GM19438 (cell line): ENCODE data around the gene GDF7.

Source experiments
- ATAC-seq: cut with Tn5 transposase; IDR thresholded peaks from one replicate; pipeline ENCODE4 v1.9.1; 2021; ENCODE audit warnings: low read depth; ENCODE audit not compliant: unreplicated experiment

Gene GDF7

DNA sequence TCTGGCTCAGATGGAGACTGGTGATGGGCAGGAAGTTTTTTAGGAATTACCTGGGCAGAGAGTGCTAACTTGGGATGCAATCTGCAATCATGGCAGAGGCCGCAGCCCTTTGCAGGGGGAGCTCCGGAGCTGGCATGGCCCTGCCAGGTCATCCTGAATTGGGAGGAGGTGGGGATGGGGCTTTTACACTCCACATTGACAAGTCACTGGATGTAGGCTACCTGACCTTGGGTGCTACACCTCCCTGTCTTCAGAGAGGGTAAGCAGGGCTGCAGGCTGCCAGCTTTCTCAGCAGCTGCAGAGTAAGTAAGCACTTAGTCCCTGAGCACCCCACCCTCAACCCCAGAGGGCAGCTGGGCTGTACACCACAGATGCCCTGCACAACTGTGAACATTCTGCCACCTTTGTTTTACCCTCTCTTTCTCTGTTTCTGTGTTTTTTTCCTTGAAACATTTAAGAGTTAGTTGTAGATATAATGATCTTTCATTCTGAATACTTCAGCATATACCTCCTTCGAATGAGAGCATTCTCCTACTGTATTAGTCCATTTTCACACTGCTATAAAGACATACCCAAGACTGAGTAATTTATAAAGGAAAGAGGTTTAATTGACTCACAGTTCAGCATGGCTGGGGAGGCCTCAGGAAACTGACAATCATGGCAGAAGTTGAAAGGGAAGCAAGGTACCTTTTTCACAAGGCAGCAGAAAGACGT, 9.3 kb upstream of the GDF7 start:
- ATAC-seq: no peak

DNA sequence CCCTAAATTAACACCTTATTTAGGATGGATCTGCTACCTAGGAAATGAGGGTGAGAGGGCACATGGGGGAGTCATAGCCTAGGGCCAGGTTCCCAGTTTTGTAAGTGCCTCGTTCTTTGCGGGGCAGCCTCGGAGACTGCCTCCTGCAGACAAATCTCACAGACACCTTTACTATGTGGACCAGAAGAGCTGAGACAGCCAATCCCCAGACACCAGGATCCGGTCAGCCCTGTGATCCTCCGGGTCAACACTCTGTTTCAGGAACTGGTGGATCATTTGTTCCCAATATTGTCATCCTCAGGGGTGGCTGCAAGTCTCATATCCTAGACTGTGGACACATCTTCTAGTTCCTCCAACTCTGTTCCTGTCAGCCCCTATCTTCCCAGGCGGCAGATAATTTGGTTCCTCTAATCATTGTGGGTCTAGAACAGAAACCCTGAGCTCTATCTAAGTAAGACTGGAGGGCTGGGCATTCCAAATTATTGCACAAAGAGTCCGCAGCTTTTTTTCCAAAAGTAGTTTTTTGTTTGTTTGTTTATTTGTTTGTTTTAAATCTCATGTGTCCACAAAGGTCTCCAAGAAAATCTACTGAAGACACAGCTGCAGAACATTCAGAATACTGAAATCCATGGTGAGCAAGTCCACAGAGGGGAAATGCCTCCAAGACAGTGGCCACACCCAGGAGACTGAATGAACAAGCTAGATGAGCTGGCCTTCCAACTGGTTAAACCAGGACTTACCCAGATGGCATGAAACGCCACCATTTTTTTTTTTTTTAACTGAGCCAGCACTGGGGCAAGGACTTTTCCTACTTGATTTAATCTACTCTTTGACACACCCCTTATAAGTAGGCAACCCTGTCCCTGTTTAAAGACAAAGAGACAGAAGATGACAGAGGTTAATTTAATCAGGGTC, 6.2 kb upstream of the GDF7 start:
- ATAC-seq: no peak

DNA sequence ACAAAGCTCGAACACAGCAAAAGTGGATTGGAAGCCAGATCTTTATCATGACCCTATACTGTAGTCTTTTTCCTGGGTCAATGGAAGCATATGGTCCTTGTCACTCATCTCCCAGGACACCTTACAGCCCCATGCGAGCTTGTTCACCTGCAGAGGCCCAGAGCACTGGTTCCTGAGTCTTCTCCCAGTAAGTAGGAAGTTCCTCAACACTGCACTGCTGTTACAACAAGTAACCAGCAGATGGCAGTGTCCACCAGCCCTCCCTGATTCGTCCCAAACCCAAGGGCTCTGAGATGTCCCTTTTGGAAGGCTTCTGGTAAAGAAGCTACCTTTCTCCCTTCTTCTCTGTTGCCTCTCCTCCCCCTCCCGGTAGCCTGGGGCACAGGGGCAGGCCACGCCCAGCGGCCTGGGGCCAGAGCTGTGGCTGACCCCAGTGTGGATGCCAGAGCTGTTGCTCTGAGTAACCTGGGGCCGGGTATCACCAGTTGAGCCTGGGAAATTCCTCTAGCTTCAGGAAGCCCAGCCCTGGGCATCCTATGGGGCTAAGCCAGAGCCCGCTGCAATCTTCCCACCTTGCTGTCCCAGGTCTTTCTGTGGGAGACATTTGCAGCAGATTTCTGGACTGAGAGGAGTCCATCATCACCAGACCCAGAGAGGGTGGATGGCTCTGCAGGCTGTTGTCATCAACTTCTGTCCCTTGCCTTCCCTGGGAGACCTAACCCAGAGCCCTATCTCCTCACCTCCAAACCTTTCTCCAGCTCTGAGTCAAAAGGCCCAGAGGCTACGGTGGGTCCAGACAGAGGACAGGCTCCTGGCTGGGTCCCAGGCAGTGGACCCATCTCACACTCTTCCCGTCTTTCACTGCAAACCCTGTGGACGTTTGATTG, 5.3 kb upstream of the GDF7 start:
- ATAC-seq: no peak

DNA sequence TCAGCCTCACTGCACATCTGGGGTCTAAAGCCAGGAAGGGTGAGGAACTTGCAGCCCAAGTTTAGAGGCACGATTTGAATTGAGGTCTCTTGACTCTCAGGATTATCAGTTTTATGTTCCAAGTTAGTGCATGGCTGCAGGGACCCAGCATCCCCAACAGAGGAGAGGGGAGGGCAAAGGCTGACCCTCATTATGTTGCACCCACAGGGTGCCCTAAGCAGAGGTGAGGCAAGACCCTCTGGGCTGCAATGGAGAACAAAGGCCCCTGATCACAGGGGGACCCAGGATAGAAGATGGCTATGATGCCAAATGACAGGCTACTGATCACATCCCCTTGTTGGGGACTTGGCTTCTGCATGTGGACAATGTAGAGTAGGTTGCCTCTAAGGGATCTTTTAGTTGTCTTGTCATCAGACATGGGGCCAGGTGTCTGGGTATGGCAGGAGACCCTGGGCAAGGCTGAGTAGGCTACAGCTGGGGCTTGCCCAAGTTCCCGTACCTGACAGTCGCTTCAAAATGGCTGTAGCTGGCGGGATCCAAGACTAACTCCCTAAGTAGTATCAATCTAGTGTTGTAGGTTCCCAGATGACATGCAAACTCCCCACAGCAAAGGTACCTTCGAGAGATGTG, 4.5 kb upstream of the GDF7 start:
- ATAC-seq: no peak

DNA sequence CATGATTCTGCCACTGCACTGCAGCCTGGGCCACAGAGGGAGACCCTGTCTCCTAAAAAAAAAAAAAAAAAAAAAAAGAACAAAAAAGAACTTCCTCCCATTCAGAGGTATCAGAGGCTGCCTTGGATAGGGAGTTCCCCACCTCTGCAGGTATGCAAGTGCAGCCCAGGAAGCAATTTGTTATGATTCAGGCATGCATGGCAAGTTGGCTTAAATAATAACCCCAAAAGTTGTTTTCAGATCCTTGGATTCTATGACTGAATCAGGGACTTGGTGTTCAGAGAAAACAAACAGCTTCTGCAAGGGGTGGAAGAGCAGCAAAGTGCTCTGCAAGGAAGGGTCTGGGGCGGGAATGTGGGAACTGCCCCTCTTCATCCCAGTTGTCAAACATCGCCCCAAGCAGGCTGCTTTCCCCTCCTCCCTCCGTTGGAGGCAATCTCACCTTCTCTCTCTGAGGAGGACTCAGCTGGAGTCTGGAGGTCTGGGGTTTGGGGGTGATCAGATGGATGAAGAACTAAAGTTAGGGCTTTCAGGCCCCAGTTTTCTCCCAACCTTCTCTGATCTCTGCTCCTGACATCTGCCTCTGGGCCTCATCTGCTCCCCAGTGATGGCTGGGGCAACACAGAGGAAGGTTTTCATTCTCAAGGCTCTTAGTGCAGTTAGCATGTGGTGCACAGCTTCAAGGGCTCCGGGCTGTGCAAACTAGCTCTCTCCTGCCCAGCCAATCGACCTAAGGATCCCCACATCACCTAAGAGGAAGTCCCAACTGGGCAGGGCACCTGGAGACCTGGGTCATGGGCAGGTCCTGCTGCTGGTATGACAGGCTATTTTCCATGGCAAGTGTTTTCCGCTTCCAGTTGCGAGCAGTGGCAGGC, 3.5 kb upstream of the GDF7 start:
- no peak for ATAC-seq

DNA sequence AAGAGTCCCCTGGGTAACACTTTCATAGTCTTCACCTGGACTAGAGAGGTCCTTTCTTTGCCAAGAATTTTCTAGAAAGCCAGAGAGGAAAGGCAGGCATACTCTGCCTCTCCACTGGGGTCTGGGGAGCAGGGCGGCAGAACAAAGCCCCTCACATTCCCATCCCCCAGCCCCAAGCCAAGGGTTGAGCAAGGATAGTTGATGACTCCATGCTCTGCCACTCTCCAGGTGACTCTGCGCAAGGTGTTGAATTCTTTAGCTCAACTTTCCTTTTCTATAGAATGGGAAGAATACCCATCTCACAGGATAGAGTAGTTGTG, 2.9 kb upstream of the GDF7 start:
- no peak for ATAC-seq

DNA sequence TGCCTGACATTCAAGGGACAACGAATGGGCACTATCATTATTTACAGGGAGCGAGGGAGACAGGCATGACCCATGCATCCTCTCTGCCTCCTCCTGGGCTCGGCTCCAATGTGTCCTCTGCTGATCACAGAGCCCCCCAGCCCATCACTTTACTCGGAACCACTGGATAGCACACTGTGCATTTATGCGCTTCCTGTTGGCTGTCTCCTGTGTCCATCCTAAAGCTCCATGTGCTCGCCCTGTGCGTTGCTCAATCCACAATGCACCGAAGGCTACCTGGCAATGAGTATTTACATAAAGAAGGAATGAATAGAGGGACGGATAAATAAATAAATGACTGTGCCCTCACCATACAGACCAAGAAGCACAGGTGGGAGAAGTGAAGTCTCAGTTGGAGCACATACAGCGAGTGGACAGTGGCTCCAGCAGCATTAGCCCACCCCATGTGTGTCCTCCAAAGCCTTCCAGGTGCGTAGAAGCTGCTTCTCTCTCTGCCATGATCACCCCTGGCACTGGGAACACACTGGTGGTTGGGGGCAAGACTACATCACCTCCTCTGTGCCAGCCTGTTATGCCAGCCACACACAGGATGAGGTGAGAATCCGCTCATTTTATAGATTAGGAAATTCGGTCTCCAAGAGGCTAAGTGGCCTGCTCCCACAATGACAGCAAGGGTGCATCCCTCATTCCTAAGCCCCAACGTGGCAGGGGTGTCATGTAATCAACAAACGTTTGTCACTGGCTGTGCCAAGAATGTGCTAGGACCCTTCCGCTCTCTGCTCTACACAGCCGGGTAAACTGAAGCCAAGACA, 2.3 kb upstream of the GDF7 start:
- ATAC-seq: no peak

DNA sequence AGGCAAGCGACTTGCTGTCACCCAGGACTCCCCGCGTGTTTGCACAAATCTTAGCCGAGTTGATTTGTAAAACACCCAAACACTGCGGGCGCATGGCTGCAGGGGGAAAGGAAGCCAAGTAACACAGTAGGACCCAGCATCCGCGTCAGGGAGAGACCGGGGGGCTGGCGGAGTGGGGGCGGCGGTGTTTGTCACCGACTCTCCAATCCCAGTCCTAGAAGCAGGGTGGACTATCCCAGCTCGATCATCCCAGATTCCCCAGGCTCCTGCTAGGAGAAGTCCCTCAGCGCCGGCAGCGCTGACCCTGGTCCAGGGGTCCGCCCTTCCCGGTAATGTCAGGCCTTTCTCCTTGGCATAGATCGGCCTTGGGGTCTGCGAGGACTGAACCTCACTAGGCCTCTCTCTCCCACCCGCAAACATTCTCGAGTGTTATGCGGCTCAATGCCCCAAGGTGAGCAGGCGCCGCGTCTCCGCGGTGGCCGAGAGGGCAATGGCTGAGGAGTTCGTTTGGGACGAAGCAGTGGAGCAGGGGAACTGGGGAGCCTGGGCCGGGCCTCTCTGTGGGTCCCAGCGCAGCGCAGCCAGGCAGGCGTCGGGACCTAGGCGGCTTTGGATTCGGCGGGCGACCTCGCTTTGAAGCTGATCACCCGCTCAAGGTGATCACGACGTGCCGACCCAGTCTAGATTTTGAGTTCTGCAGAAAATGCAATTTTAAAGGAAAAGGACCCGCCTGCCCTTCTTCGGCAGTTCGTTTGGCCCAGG, 1.5 kb upstream of the GDF7 start:
- ATAC-seq: no peak

DNA sequence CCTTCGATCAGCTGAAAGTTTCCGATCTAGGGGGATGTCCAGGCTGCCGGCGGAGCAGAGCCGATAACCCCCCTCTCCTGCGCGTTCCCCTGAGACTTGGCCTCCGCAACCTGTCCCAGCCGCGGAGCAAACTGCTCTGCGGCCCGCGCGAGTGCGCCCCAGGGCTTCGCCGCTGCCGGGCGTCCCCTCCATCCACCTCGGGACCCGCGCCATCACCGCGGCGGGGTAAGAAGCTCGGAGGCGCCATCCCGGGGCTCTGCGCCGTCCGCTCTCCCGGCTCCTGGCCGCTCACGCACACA, 990 bp upstream of the GDF7 start:
- ATAC-seq: no peak

DNA sequence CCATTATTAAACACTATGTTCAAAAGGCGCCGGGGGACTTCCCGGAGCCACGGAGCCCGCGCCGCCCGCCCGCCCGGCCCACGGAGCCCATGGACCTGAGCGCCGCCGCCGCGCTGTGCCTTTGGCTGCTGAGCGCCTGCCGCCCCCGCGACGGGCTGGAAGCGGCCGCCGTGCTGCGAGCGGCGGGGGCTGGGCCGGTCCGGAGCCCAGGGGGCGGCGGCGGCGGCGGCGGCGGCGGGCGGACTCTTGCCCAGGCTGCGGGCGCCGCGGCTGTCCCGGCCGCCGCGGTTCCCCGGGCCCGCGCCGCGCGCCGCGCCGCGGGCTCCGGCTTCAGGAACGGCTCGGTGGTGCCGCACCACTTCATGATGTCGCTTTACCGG, 197 bp downstream of the GDF7 start:
- no peak for ATAC-seq

DNA sequence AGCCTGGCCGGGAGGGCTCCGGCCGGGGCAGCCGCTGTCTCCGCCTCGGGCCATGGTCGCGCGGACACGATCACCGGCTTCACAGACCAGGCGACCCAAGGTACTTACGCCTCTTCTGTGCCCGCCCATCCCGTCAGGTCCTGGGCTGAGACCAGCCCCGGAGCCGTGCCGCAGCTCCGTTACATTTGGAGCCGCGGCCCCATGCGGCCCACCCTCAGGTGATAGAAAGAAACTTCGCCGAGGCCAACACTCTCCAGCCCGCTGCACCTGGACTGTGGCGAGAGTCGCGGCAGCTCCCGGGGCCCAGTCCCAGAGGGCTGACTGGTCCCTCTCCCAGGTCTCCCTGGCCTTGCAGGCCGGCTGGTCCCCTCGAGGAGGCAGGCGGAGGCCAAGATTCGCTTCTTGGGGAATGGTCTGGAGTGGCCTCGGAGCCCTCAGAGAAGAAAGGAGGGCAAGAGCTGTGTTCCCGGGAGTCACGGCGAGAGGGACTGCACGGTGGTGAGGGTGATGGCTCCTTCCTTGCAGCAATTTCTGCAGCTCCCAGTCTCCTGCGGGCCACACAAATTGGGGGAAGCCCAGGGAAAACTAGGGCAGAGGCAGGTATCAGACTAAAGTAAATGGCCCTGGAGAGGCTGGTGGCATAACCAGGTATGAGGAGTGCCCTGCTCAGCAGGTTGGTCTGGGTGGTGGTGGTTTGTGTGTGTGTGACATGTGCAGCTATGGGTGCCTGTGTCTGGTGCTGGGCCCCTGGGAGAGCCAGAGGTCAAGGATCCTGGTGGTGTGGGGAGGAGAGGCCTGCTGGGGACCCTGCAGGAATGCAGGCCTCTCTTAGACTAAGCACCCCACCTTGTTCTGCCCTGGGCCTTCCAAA, 822 bp downstream of the GDF7 start:
- ATAC-seq: no peak

DNA sequence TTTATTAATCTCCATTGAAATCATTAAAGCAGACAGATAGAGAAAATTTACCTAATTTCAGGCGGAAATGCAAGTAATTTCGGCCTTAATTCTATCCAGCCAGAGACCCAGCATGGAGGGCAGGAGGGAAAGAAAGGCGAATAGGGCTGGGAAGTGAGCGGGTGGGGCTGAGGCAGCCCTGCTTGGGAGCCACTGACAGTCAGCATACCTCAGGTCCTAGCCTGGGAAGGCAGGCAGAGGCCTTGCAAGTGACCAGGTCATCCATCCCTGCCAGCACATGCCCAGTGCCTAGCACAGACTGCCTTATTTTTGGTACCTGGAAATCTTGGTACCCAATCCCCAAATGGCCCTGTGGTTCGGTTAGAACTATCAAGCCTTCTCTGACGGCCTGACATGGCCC, 1.5 kb downstream of the GDF7 start:
- ATAC-seq: no peak

DNA sequence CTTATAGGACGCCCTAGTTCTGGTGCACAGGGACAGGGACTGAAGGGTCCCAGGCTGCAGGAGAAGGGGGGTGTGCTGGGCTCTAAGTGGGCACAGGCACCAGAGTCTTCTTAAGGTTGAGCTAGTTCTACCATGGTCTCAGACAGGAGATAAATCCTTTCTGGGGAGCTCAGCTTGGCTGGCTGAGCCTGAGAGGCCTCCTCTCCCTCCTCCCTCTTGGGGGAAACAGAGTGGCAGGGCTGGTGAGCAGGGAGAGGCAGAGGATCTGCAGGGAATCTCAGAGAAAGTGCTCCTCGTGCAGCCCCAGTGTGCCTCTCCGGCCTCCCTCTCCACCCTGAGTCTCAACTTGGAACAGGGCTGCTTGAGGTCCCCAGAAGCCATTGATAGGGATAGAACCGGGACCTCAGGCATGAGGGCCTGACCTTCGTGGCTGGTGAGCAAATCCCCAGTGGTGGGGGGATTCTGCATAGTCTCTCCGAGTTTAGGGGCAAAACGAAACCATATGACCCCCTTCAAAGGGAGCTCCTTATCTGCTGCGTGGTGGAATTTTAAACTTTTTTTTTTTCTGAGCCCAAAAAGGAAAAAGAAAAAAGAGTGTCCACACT, 2.0 kb downstream of the GDF7 start:
- no peak for ATAC-seq

DNA sequence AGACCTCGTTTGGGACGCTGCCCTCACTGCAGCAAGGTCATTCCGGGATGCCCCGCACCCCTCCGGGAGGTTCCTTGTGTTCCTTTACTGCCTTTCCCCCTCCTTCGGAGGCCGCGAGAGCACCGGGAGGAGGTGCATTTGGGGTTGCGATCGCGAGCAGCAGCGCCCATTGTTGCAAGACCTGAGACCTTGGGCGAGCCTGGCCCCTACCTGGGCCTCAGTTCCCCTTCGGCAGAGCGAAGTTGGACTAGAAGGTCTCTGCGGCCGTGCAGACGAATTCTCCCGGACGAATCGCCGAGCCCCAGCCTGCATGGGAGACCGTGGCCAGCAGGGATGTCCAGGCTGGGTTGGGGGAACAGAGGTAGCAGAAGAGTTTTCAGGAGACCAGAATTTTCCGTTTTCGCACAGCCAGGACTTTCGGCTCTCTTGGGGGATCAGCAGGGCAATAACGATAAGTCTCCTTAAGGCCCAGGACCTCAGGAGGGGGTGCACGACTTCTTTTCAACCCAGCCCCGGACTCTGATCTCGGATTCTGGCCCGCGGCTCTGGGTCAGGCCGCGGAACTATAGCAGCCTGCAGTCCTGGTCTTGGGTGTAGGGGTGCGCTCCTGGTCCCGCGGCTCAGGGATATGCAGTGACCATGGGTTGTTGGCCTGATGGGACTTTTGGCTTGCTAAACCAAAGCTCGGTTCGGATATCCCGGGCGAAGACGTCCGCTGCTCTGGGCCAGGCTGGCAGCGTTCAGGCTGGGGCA, 2.8 kb downstream of the GDF7 start:
- no peak for ATAC-seq

DNA sequence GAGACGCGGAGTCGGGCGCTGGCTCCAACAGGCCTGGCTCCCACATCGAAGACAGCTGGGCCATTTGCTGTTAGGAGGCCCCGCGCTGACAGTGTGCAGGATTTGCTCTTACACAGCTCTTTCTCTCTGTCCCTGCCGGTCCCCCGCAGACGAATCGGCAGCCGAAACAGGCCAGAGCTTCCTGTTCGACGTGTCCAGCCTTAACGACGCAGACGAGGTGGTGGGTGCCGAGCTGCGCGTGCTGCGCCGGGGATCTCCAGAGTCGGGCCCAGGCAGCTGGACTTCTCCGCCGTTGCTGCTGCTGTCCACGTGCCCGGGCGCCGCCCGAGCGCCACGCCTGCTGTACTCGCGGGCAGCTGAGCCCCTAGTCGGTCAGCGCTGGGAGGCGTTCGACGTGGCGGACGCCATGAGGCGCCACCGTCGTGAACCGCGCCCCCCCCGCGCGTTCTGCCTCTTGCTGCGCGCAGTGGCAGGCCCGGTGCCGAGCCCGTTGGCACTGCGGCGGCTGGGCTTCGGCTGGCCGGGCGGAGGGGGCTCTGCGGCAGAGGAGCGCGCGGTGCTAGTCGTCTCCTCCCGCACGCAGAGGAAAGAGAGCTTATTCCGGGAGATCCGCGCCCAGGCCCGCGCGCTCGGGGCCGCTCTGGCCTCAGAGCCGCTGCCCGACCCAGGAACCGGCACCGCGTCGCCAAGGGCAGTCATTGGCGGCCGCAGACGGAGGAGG, 3.5 kb downstream of the GDF7 start:
- ATAC-seq: no peak
